Thoracic aorta (tissue), 2 donors: ENCODE data around the gene SPRYD7. TPM values are rescaled to one million over a fixed set of nuclear protein-coding genes. Genes with fewer than 3 reads are reported as not detected.

ENCODE experiments used
- ATAC-seq: fragments of 150-250 bp; one replicate; pipeline ENCODE4 v1.8.0; 2017; ENCODE audit warnings: low read depth; ENCODE audit not compliant: insufficient number of reproducible peaks, low FRiP score
- DNase-seq: peaks from one replicate; pipeline ENCODE4 v3.0.0-alpha.2; 2020; ENCODE audit warnings: low spot score
- H3K27ac ChIP-seq, 2 donors: fragments of 200-600 bp; sonication (generic); 1 replicate in 1 of 2; 2 replicates in 1 of 2; pipeline ENCODE4 v1.5.1; 2016; ENCODE audit warnings: mild to moderate bottlenecking in 2 of 2, moderate library complexity in 2 of 2
- H3K27me3 ChIP-seq: fragments of 200-600 bp; sonication (generic); replicated peaks from 2 replicates; pipeline ENCODE4 v1.6.0; 2016; ENCODE audit warnings: mild to moderate bottlenecking; ENCODE audit not compliant: insufficient read depth
- H3K36me3 ChIP-seq: fragments of 200-600 bp; sonication (generic); one replicate; pipeline ENCODE4 v1.5.1; 2016
- H3K4me1 ChIP-seq, 2 donors: fragments of 200-600 bp; sonication (generic); 1 replicate in 1 of 2; 2 replicates in 1 of 2; pipeline versions ENCODE4 v1.5.1 to v1.6.0; 2016; ENCODE audit warnings: low read depth in 2 of 2, mild to moderate bottlenecking in 1 of 2; ENCODE audit not compliant: control insufficient read depth in 1 of 2
- H3K4me3 ChIP-seq: fragments of 200-600 bp; sonication (generic); 2 replicates; pipeline ENCODE4 v1.5.1; 2016; ENCODE audit warnings: mild to moderate bottlenecking
- H3K9me3 ChIP-seq: fragments of 200-600 bp; sonication (generic); 2 replicates; pipeline ENCODE4 v1.5.1; 2016
- total RNA-seq, 2 donors: library from RNA; depleted of rRNA; stranded (reverse); fragments of >200 nt; gene quantifications; one replicate each; pipeline versions ENCODE4 v1.1.0 to v1.2.3, GENCODE V29; 2016
- TF ChIP-seq, protein P1 (sequence below): fragments of 200-600 bp; sonication (generic); IDR thresholded peaks from one replicate; pipeline ENCODE4 v1.5.1; 2019; ENCODE audit warnings: antibody characterized with exemption

SPRYD7 gene
- total RNA-seq, 2 donors from 2014 or later: 4.0 to 4.1 TPM

DNA sequence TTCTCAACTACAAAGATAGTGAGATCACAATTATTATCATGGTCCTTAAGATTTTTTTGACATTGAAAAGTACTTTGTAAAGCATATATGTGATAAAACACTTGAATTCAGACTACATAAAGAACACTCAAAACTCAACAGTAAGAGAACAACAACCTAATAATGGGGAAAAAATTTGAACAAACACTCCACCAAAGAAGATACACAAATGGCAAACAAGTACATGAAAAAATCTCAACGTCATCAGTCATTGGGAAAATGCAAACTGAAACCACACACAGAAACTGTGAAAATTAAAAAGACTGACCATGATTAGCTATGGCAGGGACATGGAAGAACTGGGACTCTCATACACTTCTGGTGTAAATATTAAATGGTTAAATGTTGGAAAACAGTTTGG lies 70.9 kb downstream of the SPRYD7 start:
- TF ChIP-seq, protein P1, sequence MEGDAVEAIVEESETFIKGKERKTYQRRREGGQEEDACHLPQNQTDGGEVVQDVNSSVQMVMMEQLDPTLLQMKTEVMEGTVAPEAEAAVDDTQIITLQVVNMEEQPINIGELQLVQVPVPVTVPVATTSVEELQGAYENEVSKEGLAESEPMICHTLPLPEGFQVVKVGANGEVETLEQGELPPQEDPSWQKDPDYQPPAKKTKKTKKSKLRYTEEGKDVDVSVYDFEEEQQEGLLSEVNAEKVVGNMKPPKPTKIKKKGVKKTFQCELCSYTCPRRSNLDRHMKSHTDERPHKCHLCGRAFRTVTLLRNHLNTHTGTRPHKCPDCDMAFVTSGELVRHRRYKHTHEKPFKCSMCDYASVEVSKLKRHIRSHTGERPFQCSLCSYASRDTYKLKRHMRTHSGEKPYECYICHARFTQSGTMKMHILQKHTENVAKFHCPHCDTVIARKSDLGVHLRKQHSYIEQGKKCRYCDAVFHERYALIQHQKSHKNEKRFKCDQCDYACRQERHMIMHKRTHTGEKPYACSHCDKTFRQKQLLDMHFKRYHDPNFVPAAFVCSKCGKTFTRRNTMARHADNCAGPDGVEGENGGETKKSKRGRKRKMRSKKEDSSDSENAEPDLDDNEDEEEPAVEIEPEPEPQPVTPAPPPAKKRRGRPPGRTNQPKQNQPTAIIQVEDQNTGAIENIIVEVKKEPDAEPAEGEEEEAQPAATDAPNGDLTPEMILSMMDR: no peak
- ATAC-seq (no peak), DNase-seq (no peak)
- H3K4me3 ChIP-seq: no peak overlapping the region
- no peaks in the 10 kb centered on the region for H3K36me3 ChIP-seq
- no peaks in the 10 kb centered on the region for H3K4me1 ChIP-seq
- H3K27ac ChIP-seq: no peak overlapping the region
- no peaks in the 10 kb centered on the region for H3K27me3 ChIP-seq
- no peaks in the 10 kb centered on the region for H3K9me3 ChIP-seq

GRCh38 chr13:49864509-49864908 lies 71.6 kb downstream of the SPRYD7 start:
- Histone ChIP-seq H3K4me1 (no peaks in the 10 kb centered on the region), H3K27ac (no peak overlapping the region), H3K4me3 (no peak overlapping the region), H3K9me3 (no peaks in the 10 kb centered on the region), H3K27me3 (no peaks in the 10 kb centered on the region), H3K36me3 (no peaks in the 10 kb centered on the region)
- TF ChIP-seq, protein P1: no peak
- ATAC-seq (no peak), DNase-seq (no peak)

Other genes starting within 250 kb of the SPRYD7 start
- gene EBPL, start 244.9 kb downstream of the SPRYD7 start, total RNA-seq: 10 to 100 TPM; 12.2 to 43.9 TPM
- 10 to 100 TPM; 30.3 to 30.9 TPM for gene KPNA3, start 143.7 kb downstream of the SPRYD7 start, total RNA-seq
- gene TRIM13, start 60.7 kb upstream of the SPRYD7 start, total RNA-seq: 10 to 100 TPM; 22.4 to 24.4 TPM
- 1 to 10 TPM in 1 of 2 donors, under 1 TPM in 1; 0.54 to 2.0 TPM for gene KCNRG, start 79.1 kb upstream of the SPRYD7 start, total RNA-seq